ENCODE measurements around the gene MFAP4. TPM values are rescaled to one million over a fixed set of nuclear protein-coding genes. Genes with fewer than 3 reads are reported as not detected.

MFAP4 gene
- total RNA-seq, 1 donor from 2014 or later = 205 TPM

DNA sequence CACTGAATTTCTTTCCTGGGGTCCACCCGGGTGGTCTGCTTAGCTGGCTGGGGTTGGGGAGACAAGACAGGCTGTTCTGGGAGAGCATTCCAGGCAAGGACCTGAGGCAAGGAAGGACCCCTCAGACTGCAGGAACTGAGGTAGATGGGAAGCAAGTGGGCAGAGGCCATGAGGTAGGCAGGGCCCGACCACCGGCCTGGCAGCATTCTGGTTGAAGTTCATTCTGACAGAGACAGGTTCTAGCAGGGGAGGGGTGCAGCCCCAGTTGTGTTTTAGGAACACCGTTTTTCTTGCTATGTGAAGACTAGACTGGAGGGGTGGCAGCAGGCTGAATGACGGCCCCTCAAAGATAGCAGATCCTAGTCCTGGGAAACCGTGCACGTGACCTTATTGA is 41.9 kb downstream of the MFAP4 start:
- H3K9me3 ChIP-seq = no peaks in the 10 kb centered on the region
- peaks cover 75% of the 10 kb centered on the region for H3K4me1 ChIP-seq
- H3K36me3 ChIP-seq = no peaks in the 10 kb centered on the region
- no peaks in the 10 kb centered on the region for H3K27me3 ChIP-seq
- TF ChIP-seq POLR2A (IDR thresholded peaks at IDR 0.05) (no peak), CTCF (IDR thresholded peaks at IDR 0.05) (no peak), POLR2AphosphoS5 (IDR thresholded peaks at IDR 0.05; ENCODE audit: insufficient read depth in 1 of 2, low read depth in 1 of 2) (no peak)
- peak overlapping the region; percentile 91 for H3K27ac ChIP-seq
- H3K4me3 ChIP-seq = no peak overlapping the region
- intact Hi-C loops (cut with DNase I) = no loop called here
- no peak for DNase-seq (ENCODE audit: extremely low spot score in 2 of 2)

DNA sequence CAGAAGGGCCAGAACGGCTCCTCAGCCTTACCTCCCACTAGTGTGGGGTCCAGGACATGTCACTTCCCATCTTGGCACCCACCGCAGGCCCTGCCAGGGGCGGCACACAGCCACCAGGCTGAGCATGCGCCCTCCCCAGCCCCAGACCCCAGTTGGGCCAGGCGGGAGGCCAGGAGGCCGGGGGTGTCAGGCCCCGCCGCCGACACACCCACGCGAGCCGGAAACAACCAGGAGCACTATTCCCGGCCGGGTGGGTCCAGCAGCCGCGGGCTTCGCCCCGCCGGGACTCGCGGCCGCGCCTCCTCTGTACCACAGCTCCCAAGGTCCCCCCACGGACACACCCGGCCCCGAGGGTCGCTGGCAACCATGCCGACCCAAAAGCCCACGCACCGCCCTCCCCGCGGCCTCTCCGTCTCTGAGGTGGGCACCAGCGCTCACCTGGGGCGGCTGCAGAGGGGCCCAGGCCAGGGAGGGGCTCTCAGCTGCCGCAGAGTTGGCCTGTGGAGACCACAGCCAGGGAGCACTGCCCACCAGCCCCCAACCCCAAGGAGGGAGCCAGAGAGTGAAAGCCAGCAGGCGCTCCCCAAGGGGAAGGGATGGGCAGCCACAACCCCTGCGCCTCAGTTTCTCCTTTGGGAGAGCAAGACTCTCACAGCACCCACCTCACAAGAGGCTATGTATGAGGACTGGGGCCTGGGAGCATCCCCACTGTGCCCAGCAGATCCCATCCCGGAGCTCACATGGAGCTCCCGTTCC is 42.5 kb downstream of the MFAP4 start:
- no peak for DNase-seq (ENCODE audit: extremely low spot score in 2 of 2)
- no peaks in the 10 kb centered on the region for H3K9me3 ChIP-seq
- H3K36me3 ChIP-seq = no peaks in the 10 kb centered on the region
- H3K4me3 ChIP-seq = no peak overlapping the region
- TF ChIP-seq POLR2AphosphoS5 (IDR thresholded peaks at IDR 0.05; ENCODE audit: insufficient read depth in 1 of 2, low read depth in 1 of 2) = no peak
- TF ChIP-seq POLR2A (IDR thresholded peaks at IDR 0.05) = no peak
- no peaks in the 10 kb centered on the region for H3K27me3 ChIP-seq
- peak overlapping the region; percentile 91 for H3K27ac ChIP-seq
- intact Hi-C loops (cut with DNase I) = no loop called here
- peaks cover 75% of the 10 kb centered on the region for H3K4me1 ChIP-seq

- Histone ChIP-seq H3K27me3 (no peaks in the 10 kb centered on the region), H3K4me3 (no peak overlapping the region), H3K27ac (no peak overlapping the region), H3K4me1 (peaks cover 70% of the 10 kb centered on the region), H3K36me3 (no peaks in the 10 kb centered on the region), H3K9me3 (no peaks in the 10 kb centered on the region)
- DNase-seq (ENCODE audit: extremely low spot score in 2 of 2) = no peak
- intact Hi-C loops (cut with DNase I) = no loop called here
- TF ChIP-seq CTCF (IDR thresholded peaks at IDR 0.05) (no peak), POLR2AphosphoS5 (IDR thresholded peaks at IDR 0.05; ENCODE audit: insufficient read depth in 1 of 2, low read depth in 1 of 2) (no peak)
These were observed 43.3 kb downstream of the MFAP4 start for GRCh38 chr17:19343671-19344151.

- intact Hi-C loops (cut with DNase I) = no loop called here
- Histone ChIP-seq H3K36me3 (no peaks in the 10 kb centered on the region), H3K9me3 (no peaks in the 10 kb centered on the region), H3K4me1 (peaks cover 68% of the 10 kb centered on the region), H3K27ac (peak overlapping the region; percentile 6), H3K4me3 (no peak overlapping the region), H3K27me3 (no peaks in the 10 kb centered on the region)
- no peak for DNase-seq (ENCODE audit: extremely low spot score in 2 of 2)
- TF ChIP-seq POLR2AphosphoS5 (IDR thresholded peaks at IDR 0.05; ENCODE audit: insufficient read depth in 1 of 2, low read depth in 1 of 2) = no peak
- no peak for TF ChIP-seq CTCF (IDR thresholded peaks at IDR 0.05)
- no peak for TF ChIP-seq POLR2A (IDR thresholded peaks at IDR 0.05)
These were observed 43.7 kb downstream of the MFAP4 start for GRCh38 chr17:19343256-19343630.

DNA sequence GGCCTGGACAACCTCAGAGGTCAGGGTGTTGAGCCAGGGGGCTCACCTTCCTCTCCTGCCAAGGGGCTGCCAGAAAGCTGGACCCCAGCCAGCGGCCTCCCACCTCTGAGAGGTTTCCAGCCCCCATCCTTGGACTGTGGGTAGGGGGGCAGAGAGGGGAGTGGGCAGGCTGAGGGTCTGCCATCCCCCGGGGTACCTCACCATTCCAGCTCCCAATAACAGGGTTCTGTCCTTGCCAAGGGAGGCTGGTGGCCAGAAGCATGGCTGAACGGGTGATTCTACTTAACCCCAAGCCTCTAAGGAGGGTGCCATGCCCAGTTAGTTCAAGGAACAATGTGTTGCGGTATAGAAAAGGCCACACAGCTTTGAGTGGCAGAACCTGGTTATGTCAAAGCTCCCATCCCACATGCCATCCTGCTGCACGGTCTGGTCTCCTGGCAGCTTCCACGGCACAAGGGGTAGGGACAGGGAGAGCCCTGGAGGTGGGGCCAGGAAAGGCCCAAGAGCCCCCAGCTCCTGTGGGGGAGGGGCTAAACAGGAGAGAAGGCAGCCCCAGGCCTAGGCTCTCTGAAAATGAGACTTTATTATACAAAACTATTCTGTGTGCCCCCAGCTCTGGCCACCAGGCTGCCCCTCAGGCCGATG is 44.3 kb downstream of the MFAP4 start:
- no peaks in the 10 kb centered on the region for H3K27me3 ChIP-seq
- H3K36me3 ChIP-seq = no peaks in the 10 kb centered on the region
- peaks cover 67% of the 10 kb centered on the region for H3K4me1 ChIP-seq
- TF ChIP-seq POLR2AphosphoS5 (IDR thresholded peaks at IDR 0.05; ENCODE audit: insufficient read depth in 1 of 2, low read depth in 1 of 2) (no peak), POLR2A (IDR thresholded peaks at IDR 0.05) (no peak), CTCF (IDR thresholded peaks at IDR 0.05) (no peak)
- no peak overlapping the region for H3K4me3 ChIP-seq
- intact Hi-C loops (cut with DNase I) = no loop called here
- no peak for DNase-seq (ENCODE audit: extremely low spot score in 2 of 2)
- H3K9me3 ChIP-seq = no peaks in the 10 kb centered on the region
- peak overlapping the region; percentile 40 for H3K27ac ChIP-seq

Measured in vagina (tissue), 2 donors.